Transverse colon (tissue), 4 donors: ENCODE results near the gene HDAC4. TPM values are rescaled to one million over a fixed set of nuclear protein-coding genes. Genes with fewer than 3 reads are reported as not detected.

Source experiments
- DNase-seq: peaks from one replicate; pipeline ENCODE4 v3.0.0-alpha.2; 2019
- H3K27ac ChIP-seq, 4 donors: fragments of 200-600 bp; sonication (generic); 2 replicates each; pipeline ENCODE4 v1.5.1; 2016 to 2018; ENCODE audit warnings: inconsistent platforms in 4 of 4
- H3K27me3 ChIP-seq: fragments of 200-600 bp; sonication (generic); 2 replicates; pipeline ENCODE4 v1.5.1; 2017; ENCODE audit warnings: inconsistent platforms
- H3K36me3 ChIP-seq, 4 donors: fragments of 200-600 bp; sonication (generic); 2 replicates each; pipeline ENCODE4 v1.5.1; 2017 to 2019; ENCODE audit warnings: inconsistent platforms in 4 of 4
- H3K4me1 ChIP-seq, 4 donors: fragments of 200-600 bp; sonication (generic); 2 replicates each; pipeline ENCODE4 v1.5.1; 2017 to 2020; ENCODE audit warnings: inconsistent platforms in 4 of 4
- H3K4me3 ChIP-seq, 4 donors: fragments of 200-600 bp; sonication (generic); 1 replicate in 1 of 4; 2 replicates in 3 of 4; pipeline versions ENCODE4 v1.5.1 to v1.6.1; 2017 to 2019; ENCODE audit warnings: inconsistent platforms in 4 of 4
- H3K9me3 ChIP-seq, 2 donors: fragments of 200-600 bp; sonication (generic); 2 replicates each; pipeline ENCODE4 v1.5.1; 2017 to 2019; ENCODE audit warnings: inconsistent platforms in 2 of 2
- EP300 ChIP-seq: sonication (generic); formaldehyde crosslinking; IDR thresholded peaks from one replicate; pipeline ENCODE4 v1.6.1; 2017; ENCODE audit warnings: antibody characterized with exemption, low read depth
- POLR2A ChIP-seq: fragments of 450-650 bp; IDR thresholded peaks from one replicate; pipeline ENCODE4 v1.6.1; 2016; ENCODE audit warnings: antibody characterized with exemption, mild to moderate bottlenecking, moderate library complexity
- POLR2AphosphoS5 ChIP-seq, 3 donors: sonication (generic); formaldehyde crosslinking; IDR thresholded peaks; one replicate each; pipeline ENCODE4 v1.6.1; 2016; ENCODE audit warnings: antibody characterized with exemption in 3 of 3
- WGBS, 2 donors: methylation state at CpG; one replicate each; pipeline ENCODE4 v1.1.5; 2018; ENCODE audit warnings: low coverage in 1 of 2; 5-methylcytosine and 5-hydroxymethylcytosine counted together
- in situ Hi-C, 4 donors: fragments of 200-750 bp; cut with MboI; loops; one replicate each; pipeline versions ENCODE4 v1.15.0 to v1.15.1; 2017; ENCODE audit warnings: low sequenced_read_pairs in 3 of 4, low pct_ligation_motif_present in 1 of 4, low pct_unique_long_range_greater_than_20kb in 1 of 4
- intact Hi-C: fragments of 100-400 bp; cut with DNase I; formaldehyde crosslinking; loops from one replicate; pipeline ENCODE4 v1.15.1; 2023; ENCODE audit warnings: low total_unique reads
- total RNA-seq, 4 donors: library from RNA; depleted of rRNA; stranded (reverse); fragments of >200 nt; gene quantifications; one replicate each; pipeline ENCODE4 v1.1.0, GENCODE V29; 2016
- TF ChIP-seq, protein P1 (sequence below), 5 experiments: fragments of 200-600 bp in 3 of 5; fragments of 450-650 bp in 2 of 5; sonication (generic) in 3 of 5; IDR thresholded peaks; 1 replicate in 2 of 5; 2 replicates in 3 of 5; pipeline ENCODE4 v1.5.1; 2016 to 2017; ENCODE audit warnings: antibody characterized with exemption in 5 of 5, inconsistent platforms in 3 of 5, mild to moderate bottlenecking in 2 of 5, moderate library complexity in 1 of 5

HDAC4 gene
- total RNA-seq, 4 donors from 2014 or later = 33.9 to 192 (median 112) TPM

DNA sequence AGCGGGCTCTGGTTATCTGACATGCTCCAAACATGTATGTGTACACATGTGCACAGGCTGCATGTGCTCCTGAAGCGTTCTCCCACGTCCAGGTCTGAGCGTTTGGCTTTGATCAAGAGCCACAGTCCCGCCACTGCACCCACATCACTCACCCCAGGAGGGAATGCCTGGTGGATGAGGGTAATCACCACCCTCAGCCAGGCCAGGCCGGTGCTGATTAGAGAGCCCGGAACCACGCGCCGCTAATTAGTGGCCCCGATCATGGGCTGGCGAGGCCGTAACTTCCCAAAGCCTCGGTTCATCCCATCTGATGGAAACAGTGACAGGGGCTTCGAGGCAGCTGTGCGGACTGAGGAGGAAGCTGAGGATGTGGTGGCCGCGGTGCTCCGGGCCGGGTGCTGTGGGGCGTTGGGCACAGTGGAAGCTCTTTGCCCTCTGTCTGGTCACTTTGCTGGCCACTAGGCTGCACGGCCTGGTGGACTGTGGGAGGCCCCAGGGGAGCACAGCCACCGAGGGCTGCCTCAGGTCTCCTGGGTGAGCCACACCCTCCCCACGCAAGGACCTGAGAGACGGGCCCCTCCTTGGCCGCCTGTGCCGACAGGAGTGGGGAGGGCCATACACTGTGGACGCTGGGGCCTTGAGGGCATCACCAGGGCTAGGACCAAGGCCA, 333.5 kb downstream of the HDAC4 start:
- H3K36me3 ChIP-seq = peaks cover 0 to 26% (median 10%) of the 10 kb centered on the region in 4 donors
- DNase-seq = no peak
- H3K4me1 ChIP-seq = no peaks in the 10 kb centered on the region
- in situ Hi-C loops = no loop called here
- H3K9me3 ChIP-seq = no peaks in the 10 kb centered on the region
- no peak overlapping the region for H3K4me3 ChIP-seq
- no peak overlapping the region for H3K27ac ChIP-seq
- H3K27me3 ChIP-seq = no peaks in the 10 kb centered on the region
- no peak for TF ChIP-seq POLR2AphosphoS5 (IDR thresholded peaks at IDR 0.05)
- no peak for TF ChIP-seq EP300
- TF ChIP-seq POLR2A = no peak
- TF ChIP-seq, protein P1, sequence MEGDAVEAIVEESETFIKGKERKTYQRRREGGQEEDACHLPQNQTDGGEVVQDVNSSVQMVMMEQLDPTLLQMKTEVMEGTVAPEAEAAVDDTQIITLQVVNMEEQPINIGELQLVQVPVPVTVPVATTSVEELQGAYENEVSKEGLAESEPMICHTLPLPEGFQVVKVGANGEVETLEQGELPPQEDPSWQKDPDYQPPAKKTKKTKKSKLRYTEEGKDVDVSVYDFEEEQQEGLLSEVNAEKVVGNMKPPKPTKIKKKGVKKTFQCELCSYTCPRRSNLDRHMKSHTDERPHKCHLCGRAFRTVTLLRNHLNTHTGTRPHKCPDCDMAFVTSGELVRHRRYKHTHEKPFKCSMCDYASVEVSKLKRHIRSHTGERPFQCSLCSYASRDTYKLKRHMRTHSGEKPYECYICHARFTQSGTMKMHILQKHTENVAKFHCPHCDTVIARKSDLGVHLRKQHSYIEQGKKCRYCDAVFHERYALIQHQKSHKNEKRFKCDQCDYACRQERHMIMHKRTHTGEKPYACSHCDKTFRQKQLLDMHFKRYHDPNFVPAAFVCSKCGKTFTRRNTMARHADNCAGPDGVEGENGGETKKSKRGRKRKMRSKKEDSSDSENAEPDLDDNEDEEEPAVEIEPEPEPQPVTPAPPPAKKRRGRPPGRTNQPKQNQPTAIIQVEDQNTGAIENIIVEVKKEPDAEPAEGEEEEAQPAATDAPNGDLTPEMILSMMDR (IDR thresholded peaks at IDR 0.05) = no peak
- 95% methylated on average over 23 of the region's 28 CpGs; no CpG with 5 or more reads in 1 of the 2 donors for WGBS, 2 donors
- intact Hi-C loops = no loop called here

DNA sequence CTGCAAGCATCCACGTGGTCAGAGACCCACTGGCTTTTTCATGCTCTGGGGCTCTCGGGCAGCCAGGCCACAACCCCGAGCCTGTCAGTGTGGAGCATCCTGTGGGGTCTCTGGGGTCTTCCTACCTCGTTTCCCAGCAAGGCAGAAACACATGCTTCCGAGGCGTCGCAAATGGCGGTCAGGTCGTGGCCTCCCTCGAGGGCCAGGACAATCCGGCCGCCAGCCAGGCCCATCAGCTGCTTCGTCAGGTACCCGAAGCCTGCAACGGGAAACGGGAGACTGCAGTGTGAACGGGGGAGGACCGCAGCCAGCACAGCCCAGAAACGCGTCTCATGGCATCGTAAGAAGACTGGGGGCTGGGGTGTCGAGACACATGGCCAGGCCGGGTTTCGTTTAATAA, 334.2 kb downstream of the HDAC4 start:
- Histone ChIP-seq H3K4me1 (no peaks in the 10 kb centered on the region), H3K27ac (no peak overlapping the region), H3K36me3 (peaks cover 0 to 20% (median 8%) of the 10 kb centered on the region in 4 donors), H3K9me3 (no peaks in the 10 kb centered on the region), H3K4me3 (no peak overlapping the region), H3K27me3 (no peaks in the 10 kb centered on the region)
- in situ Hi-C loops = no loop called here
- WGBS, 2 donors = 57 to 95% methylated on average over 2 to 23 of the region's 24 CpGs
- TF ChIP-seq POLR2A (no peak), POLR2AphosphoS5 (IDR thresholded peaks at IDR 0.05) (no peak), EP300 (no peak)
- TF ChIP-seq, protein P1 (IDR thresholded peaks at IDR 0.05) = no peak
- DNase-seq = no peak
- intact Hi-C loops = no loop called here

DNA sequence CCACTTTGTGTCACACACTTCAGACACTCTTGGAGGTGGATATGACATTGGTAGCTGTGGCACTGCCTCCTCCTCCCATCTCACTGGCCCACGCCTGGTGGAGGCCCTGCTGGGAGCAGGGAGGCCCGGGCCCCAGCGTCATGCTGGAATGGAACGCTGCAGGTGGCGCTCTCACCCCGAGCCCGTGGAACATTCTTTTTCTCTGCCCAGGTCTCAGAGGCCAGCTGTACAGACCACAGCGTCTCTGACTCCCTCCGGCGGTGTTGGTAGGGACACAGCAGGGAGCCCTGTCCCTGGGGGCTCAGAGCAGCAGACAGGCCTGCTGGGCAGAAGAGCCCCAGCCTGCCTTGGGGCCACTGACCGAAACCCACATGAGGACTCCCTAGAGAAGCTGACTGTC, 334.9 kb downstream of the HDAC4 start:
- no peak overlapping the region for H3K27ac ChIP-seq
- H3K27me3 ChIP-seq = no peaks in the 10 kb centered on the region
- no peaks in the 10 kb centered on the region for H3K4me1 ChIP-seq
- H3K36me3 ChIP-seq = peaks cover 0 to 16% (median 8%) of the 10 kb centered on the region in 4 donors
- intact Hi-C loops = no loop called here
- no peak overlapping the region for H3K4me3 ChIP-seq
- WGBS, 2 donors = 92% methylated on average over 11 of the region's 11 CpGs; no CpG with 5 or more reads in 1 of the 2 donors
- no peaks in the 10 kb centered on the region for H3K9me3 ChIP-seq
- DNase-seq = no peak
- no peak for TF ChIP-seq POLR2AphosphoS5 (IDR thresholded peaks at IDR 0.05)
- TF ChIP-seq, protein P1 (IDR thresholded peaks at IDR 0.05) = no peak
- no peak for TF ChIP-seq EP300
- TF ChIP-seq POLR2A = no peak
- in situ Hi-C loops = no loop called here

DNA sequence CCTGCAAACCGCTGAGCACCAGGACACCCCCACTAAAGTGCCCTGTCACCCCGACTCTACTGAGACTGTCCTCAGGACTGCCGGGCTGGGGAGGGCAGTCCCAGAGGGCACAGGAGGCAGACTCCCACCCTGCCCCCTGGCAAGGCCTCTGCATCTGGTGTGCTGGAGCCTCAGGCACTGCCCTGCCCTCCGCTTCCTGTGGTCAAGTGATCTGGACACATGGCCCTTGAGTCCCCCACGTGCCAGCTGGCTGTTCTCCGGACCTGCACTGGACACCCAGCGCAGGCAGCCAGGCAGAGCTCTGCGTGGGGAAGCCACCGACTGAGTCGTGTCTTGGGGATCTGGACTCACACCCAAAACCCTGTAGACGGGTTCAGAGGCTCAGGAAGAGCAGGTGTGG, 335.3 kb downstream of the HDAC4 start:
- 94% methylated on average over 11 of the region's 11 CpGs; no CpG with 5 or more reads in 1 of the 2 donors for WGBS, 2 donors
- peaks cover 0 to 16% (median 8%) of the 10 kb centered on the region in 4 donors for H3K36me3 ChIP-seq
- no peak overlapping the region for H3K27ac ChIP-seq
- no peaks in the 10 kb centered on the region for H3K27me3 ChIP-seq
- no peak overlapping the region for H3K4me3 ChIP-seq
- H3K4me1 ChIP-seq = no peaks in the 10 kb centered on the region
- TF ChIP-seq POLR2A = no peak
- TF ChIP-seq POLR2AphosphoS5 (IDR thresholded peaks at IDR 0.05) = no peak
- TF ChIP-seq EP300 = no peak
- TF ChIP-seq, protein P1 (IDR thresholded peaks at IDR 0.05) = no peak
- intact Hi-C loops = no loop called here
- H3K9me3 ChIP-seq = no peaks in the 10 kb centered on the region
- no peak for DNase-seq
- in situ Hi-C loops = no loop called here
